Fibroblast of skin of back (primary cell): ENCODE results near the gene RSPH10B.
A peak's percentile ranks its signal among the peaks of the same experiment; 100 is the strongest.
"Not testable (repeated sequence)": the region's sequence is repeated elsewhere in the genome, so short reads cannot be mapped to it uniquely, and the experiment has no call there.

Experiments used
- DNase-seq: peaks from one replicate; pipeline ENCODE4 v3.0.0-alpha.2; 2013

Gene RSPH10B

DNA sequence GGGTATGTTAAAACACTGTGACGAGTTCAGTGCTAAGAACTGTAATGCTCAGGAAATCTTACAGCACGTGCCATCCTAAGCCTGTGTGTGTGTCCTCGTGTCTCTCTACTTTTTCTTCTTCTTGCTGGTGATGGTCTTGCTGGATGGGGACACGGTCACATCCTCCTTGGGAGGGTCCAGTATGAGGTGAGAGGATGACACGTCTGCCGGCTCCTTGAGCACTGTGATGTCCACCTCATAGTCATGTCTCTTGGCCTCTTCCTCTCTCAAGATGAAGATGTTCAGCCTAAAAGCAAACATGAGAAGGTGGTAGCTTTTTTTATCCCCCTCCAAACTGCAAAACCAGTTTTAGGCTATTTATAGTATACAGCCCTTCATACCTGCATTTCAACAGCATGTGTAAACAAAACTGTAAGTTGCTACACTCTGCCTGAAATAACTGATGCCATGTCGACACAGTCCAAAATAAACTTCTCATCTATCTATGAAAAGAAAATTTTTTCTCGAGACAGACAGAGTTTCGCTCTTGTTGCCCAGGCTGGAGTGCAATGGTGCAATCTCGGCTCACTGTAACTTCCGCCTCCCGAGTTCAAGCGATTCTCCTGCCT lies 44.1 kb downstream of the RSPH10B start:
- not testable (repeated sequence) for DNase-seq

DNA sequence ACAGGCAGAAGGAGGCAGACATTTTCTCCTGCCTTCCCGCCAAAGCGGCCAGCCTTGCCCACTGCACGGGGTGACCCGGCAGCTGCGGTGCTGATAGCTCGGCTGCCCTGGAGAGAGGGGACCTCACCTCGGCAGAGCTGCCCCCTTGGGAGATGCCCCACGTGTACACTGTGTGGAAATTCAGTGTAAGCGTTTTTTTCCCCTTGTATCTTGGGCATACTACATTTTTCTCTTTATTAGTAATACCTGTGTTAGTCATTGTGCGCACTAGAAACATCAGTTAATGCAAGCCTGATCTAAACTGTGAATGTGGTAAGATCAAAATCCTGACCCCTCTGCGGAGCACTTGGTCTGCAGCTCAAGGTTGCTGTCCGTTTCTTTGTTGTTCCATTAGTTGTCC lies 45.9 kb downstream of the RSPH10B start:
- not testable (repeated sequence) for DNase-seq

DNA sequence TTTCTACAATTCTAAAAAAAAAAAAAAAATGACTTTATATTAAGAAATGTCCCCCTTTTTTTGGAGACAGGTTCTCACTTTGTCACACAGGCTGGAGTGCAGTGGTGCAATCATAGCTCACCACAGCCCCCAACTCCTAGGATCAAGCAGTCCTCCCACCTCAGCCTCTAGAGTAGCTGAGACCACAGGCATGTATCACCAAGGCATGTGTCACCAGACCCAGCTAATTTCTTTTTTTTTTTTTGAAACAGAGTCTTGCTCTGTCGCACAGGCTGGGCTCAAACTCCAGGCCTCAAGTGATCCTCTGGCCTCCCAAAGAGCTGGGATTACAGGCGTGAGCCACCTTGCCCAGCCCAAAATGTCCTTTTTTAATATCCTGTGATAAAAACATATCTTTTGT lies 46.3 kb downstream of the RSPH10B start:
- DNase-seq = not testable (repeated sequence)

DNA sequence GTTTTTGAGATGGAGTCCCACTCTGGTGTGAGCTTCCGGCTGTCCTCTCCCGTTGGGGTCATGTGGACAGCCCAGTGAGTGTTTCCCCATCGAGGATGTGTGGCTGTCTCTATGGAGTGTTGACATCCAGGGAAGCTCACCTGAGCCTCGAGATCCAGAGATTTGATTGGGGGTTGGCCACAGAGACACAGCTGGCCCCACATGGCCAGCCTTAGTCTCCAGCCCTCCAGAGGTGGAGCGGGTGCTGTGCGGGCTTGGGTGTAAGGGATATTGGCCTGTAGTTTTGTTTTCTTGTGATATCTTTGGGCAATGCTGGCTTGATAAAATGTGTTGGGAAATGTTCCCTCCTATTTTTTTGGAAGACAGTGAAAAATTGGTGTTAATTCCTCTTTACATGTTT lies 54.0 kb downstream of the RSPH10B start:
- not testable (repeated sequence) for DNase-seq

DNA sequence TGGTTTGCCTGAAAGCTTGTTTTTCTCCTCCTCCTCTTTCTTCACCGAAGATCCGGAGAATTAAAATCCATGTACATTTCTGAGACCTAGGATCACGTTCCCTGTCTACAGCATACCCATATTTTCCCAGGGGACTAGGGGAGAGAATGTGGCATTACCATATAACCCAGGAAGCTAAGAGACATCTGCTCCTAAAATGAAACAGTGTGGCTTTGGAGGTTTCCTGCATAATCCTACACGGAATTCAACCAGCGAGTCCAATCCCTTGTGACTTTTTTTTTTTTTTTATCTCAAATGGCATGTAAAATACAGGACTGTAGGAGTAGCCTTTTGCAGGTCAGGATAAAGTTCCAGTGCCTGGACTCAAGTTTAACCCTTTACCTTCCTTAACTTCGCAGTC lies 61.7 kb downstream of the RSPH10B start:
- DNase-seq = not testable (repeated sequence)

DNA sequence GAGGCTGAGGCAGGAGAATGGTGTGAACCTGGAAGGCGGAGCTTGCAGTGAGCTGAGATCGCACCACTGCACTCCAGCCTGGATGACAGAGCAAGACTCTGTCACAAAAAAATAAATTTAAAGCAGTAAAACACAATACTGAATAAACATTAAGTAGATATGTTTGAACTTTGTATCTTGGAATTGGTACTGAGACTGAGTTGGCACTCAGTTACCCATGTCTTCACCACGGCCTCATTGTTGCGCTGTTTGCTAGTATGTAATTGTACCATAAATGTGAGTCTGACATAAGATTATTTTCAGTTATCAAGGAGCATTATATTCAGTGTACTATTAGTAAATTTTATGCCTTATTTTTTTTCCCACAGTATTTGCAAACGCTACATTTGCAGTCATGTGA lies 65.8 kb downstream of the RSPH10B start:
- DNase-seq = not testable (repeated sequence)

DNA sequence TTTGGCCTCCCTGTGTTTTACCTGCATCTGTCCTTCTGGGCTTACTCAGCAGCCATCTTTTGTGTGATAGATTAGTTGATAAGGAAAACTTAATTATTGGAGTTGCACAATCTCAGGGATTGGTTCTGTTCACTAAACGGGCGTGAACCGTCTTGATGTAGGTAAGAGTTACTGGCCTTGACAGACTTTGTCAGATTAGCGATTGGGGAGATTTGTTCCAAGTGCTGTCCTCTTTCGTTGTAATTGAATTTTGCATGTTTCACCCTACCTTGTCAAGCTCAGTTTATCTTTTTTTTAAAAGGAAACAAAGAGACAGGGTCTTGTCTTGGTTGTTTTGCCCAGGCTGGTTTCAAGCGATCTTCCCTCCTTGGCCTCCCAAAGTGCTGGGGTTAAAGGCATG lies 67.5 kb downstream of the RSPH10B start:
- DNase-seq = not testable (repeated sequence)

DNA sequence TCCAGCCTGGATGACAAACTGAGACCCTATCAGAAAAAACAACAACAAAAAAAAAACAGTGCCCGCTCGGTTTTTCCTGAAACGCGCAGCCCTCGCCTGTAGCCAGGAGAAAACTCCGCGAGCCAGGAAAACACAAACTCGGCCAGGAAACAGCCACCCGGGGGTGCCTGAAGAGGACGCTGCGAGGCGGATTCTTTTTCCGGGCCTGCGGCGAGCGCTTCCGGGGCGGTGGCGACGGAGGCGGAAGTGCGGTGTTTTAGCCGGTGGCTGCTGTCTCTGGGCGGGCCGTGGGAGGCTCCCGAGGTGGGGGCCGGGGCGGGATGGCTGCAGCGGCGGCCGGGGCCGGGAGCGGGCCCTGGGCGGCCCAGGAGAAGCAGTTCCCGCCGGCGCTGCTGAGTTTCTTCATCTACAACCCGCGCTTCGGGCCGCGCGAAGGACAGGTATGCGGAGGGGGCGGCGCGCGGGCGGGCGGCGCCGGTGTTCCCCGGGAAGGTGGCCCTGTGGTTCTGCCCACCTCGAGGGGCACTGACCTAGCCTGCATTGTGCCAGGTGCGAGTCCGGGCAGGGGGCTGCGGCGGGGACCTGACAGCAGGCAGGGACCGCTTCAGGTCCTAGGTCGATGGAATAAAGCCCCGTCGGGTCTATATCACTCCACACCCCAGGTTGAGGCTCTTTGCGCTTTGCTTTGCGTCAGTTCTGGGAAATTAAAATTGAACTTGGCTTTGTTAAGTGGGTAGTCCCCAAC lies 71.8 kb downstream of the RSPH10B start, which contains the start of gene CCZ1:
Gene CCZ1 (plus strand): TSS at position 254 of the 745 bp plus-strand sequence. CDS start 67 bp downstream, at position 321.
- DNase-seq = peak; percentile 78

DNA sequence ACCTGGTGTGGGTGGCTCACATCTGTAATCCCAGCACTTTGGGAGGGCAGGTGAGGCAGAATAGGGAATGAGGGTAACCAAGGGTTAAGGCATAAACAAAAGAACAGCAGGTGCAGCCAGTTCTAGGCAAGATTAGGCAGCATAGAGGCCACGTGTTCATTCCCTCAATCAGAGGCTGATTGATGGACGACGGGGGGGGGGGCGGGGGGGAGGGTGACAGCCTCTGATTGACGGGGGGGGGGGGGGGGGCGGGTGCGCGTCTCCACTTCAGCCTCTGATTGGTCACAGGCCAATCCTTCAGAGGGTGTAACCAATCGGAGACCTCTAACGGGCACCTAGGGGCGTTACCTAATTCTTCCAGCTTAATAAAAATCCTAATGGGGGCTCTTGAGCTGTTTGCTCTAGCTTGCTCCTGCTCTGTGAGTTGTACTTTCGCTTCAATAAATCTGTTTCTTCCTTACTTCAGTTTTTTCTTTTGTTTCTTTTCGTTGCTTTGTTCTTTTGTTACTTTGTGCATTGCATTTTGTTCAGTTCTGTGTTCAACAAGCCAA lies 73.0 kb downstream of the RSPH10B start:
- DNase-seq = not testable (repeated sequence)

DNA sequence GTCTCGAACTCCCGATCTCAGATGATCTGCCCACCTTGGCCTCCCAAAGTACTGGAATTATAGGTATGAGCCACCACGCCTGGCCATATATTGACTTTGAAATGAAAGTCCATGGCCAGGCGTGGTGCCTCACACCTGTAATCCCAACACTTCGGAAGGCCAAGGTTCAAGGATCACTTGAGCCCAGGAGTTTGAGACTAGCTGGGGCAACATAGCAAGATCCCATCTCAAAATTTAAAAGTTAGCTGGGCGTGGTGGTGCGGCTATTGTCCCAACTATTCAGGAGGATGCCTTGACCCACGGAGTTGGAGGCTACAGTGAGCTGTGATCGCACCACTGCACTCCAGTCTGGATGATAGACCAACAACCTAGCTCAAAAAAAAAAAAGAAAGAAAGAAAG lies 78.0 kb downstream of the RSPH10B start:
- DNase-seq = no peak

DNA sequence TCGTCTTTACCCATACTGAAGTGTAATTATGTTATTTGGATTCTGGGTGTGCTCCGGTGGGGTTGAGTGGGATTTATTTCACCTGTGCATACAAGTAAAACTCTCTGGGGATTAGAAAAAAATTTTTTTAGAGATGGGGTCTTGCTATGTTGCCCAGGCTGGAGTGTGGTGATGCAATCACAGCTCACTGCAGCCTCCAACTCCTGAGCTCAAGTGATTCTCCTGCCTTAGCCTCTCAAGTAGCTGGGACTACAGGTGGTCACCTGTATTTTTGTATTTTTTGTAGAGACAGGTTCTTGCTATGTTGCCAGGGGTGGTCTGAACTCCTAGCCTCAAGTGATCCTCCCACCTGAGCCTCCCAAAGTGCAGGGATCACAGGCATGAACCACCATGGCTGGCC lies 80.2 kb downstream of the RSPH10B start:
- DNase-seq = not testable (repeated sequence)

DNA sequence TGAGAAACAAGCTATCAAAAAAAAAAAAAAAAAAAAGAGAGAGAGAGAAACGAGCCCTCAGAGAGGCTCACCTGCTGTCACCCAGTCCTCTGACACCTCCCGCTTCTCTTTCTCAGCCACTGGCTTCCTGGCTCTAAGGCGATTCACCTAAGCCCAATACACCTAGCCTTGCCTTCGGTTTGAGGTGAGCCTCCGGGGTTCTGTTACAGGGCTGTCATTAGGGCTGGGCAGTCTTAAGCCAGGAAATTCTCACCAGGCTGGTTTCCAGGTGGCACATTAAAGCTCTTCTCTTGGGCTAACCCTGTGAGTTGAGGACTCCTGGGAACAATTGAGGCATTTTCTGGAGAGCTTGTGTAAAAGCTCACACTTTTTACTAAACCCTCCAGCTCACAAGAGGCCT lies 82.5 kb downstream of the RSPH10B start:
- not testable (repeated sequence) for DNase-seq

DNA sequence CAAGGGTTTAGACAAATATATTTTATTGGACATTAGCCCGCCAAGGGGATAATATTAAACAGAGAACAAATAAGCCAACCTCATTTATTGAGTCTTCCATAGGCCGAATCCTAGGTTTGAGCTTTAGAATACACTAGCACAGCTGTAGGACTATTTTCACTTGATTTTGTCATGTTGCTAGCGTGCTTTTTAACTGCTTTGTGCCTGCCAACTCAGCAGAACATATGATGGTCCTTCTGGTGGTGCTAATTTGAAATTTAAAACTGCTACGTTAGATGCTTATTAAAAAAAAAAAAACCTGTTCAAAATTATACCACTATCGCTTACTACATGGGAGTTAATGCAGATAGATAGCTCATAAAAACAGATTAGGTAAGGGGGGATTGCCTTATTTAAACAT lies 86.1 kb downstream of the RSPH10B start:
- DNase-seq = not testable (repeated sequence)

DNA sequence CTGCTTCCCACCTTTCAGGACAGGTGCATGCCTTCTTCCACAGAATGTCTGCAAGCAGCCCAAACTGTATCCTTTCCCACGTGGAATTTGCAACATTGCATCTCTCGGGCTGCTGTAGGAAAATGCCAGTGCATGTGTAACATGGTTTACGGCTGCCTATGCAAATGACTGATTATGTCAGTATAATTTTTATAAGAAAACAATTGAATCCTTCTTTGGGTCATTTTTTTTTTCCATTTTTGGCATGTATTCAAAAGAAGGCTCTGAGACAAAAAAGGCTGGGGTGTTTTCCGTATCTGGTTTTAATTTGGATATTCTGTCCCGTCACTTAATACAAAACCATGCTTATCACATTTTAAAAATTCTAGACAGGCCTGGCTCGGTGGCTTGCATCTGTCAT lies 90.4 kb downstream of the RSPH10B start:
- DNase-seq = not testable (repeated sequence)

DNA sequence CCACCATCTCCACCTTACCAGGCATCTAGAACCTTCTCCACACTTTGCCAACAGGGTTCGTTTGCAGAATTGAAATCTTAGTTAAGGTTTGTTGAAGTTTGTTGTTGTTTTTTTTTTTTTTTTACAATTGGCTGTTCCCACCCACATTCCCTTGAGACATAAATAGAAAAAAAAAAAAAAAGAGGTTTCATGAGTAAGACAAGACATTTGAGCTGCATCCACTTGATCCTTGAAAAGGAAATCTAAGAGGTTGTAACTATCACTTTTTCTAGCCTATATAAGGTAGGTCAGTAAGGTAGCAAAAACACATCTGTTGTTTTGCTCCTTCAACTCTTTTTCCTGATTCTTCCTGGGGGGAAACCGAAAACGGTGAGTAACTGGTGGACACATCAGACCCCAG lies 90.9 kb downstream of the RSPH10B start:
- DNase-seq = not testable (repeated sequence)
